Loucy (cell line): ENCODE results near the gene TBC1D26.
"Not testable (repeated sequence)": the region's sequence is repeated elsewhere in the genome, so short reads cannot be mapped to it uniquely, and the experiment has no call there.

Source experiments
- H2AFZ ChIP-seq: fragments of 200-600 bp; sonication (generic); 2 replicates; pipeline ENCODE4 v1.6.0; 2016; ENCODE audit warnings: antibody characterized with exemption, mild to moderate bottlenecking, low read length, moderate library complexity
- H3F3A ChIP-seq: fragments of 200-600 bp; 2 replicates; pipeline ENCODE4 v1.6.0; 2016; ENCODE audit warnings: antibody characterized with exemption, low read depth, mild to moderate bottlenecking
- H3K27me3 ChIP-seq: fragments of 200-600 bp; sonication (generic); 2 replicates; pipeline ENCODE4 v1.6.1; 2014; ENCODE audit warnings: low read length, mild to moderate bottlenecking; ENCODE audit not compliant: insufficient read depth, poor library complexity, severe bottlenecking
- H3K36me3 ChIP-seq: fragments of 200-600 bp; sonication (generic); 2 replicates; pipeline ENCODE4 v1.6.1; 2016; ENCODE audit warnings: low read length; ENCODE audit not compliant: insufficient read depth
- H3K4me1 ChIP-seq: fragments of 200-600 bp; sonication (generic); 2 replicates; pipeline ENCODE4 v1.5.1; 2014; ENCODE audit warnings: low read length, mild to moderate bottlenecking; ENCODE audit not compliant: insufficient read depth, poor library complexity, severe bottlenecking
- H3K4me2 ChIP-seq: fragments of 200-600 bp; sonication (generic); 2 replicates; pipeline ENCODE4 v1.6.0; 2014; ENCODE audit warnings: antibody characterized with exemption, low read length, low read depth, mild to moderate bottlenecking; ENCODE audit not compliant: poor library complexity, severe bottlenecking
- H3K4me3 ChIP-seq: fragments of 200-600 bp; sonication (generic); 2 replicates; pipeline ENCODE4 v1.5.1; 2014; ENCODE audit warnings: low read length, mild to moderate bottlenecking, mixed read lengths; ENCODE audit not compliant: poor library complexity, severe bottlenecking
- H3K79me2 ChIP-seq: fragments of 200-600 bp; sonication (generic); 2 replicates; pipeline ENCODE4 v1.6.1; 2014; ENCODE audit warnings: low read length; ENCODE audit not compliant: insufficient read depth
- H3K9ac ChIP-seq: fragments of 200-600 bp; sonication (generic); 2 replicates; pipeline ENCODE4 v1.6.0; 2014; ENCODE audit warnings: mild to moderate bottlenecking, low read depth, low read length, moderate library complexity; ENCODE audit not compliant: poor library complexity, severe bottlenecking
- H3K9me2 ChIP-seq: fragments of 200-600 bp; sonication (generic); replicated peaks from 2 replicates; pipeline ENCODE4 v1.6.1; 2016; ENCODE audit warnings: low read depth, low read length, mixed read lengths
- H3K9me3 ChIP-seq: fragments of 200-600 bp; sonication (generic); 2 replicates; pipeline ENCODE4 v1.6.1; 2014; ENCODE audit warnings: mild to moderate bottlenecking, antibody characterized with exemption, low read length, low read depth; ENCODE audit not compliant: insufficient read depth
- H4K20me1 ChIP-seq: fragments of 200-600 bp; sonication (generic); 2 replicates; pipeline ENCODE4 v1.6.0; 2014; ENCODE audit warnings: antibody characterized with exemption, low read length, mild to moderate bottlenecking; ENCODE audit not compliant: insufficient read depth, poor library complexity, severe bottlenecking
- CTCF ChIP-seq: fragments of 200-600 bp; sonication (generic); conservative IDR thresholded peaks from 2 replicates; pipeline ENCODE4 v1.5.1; 2014; ENCODE audit warnings: mild to moderate bottlenecking, antibody characterized with exemption, low read length

Gene TBC1D26

GRCh38 chr17:15731900-15732299 is at the start of gene TBC1D26:
Gene TBC1D26 (plus strand): TSS chr17:15732283. CDS start chr17:15735349, 3,066 bp downstream.
- not testable (repeated sequence) for H3F3A ChIP-seq, H3K4me2 ChIP-seq, H3K9me3 ChIP-seq, H3K36me3 ChIP-seq, H2AFZ ChIP-seq, H3K4me3 ChIP-seq, H3K27me3 ChIP-seq, H3K9ac ChIP-seq, H4K20me1 ChIP-seq, H3K9me2 ChIP-seq, H3K4me1 ChIP-seq, H3K79me2 ChIP-seq

- Histone ChIP-seq H3K4me2 (peak overlapping the region; percentile 79), H3K4me1 (peaks cover 11% of the 10 kb centered on the region), H3K4me3 (peak overlapping the region; percentile 81)
- H2AFZ ChIP-seq, H3K9me3 ChIP-seq, H4K20me1 ChIP-seq, H3K36me3 ChIP-seq, H3K9ac ChIP-seq, H3F3A ChIP-seq, H3K27me3 ChIP-seq, H3K9me2 ChIP-seq, H3K79me2 ChIP-seq: not testable (repeated sequence)
These were observed 48.9 kb upstream of the TBC1D26 start for GRCh38 chr17:15683135-15683534.

- not testable (repeated sequence) for H3K9me2 ChIP-seq, H3K9me3 ChIP-seq, H3K36me3 ChIP-seq, H3K27me3 ChIP-seq, H4K20me1 ChIP-seq, H3F3A ChIP-seq, H3K79me2 ChIP-seq
- TF ChIP-seq CTCF: peak; percentile 31; the same call in 1 of the 2 replicates
- Histone ChIP-seq H2AFZ (peak within 1 kb of the TSS; percentile 93), H3K9ac (peak within 1 kb of the TSS; percentile 77), H3K4me1 (peaks cover 11% of the 10 kb centered on the region), H3K4me2 (peak within 1 kb of the TSS; percentile 79), H3K4me3 (peak within 1 kb of the TSS; percentile 81)
These were observed 48.1 kb upstream of the TBC1D26 start, which contains the start of gene TRIM16 for GRCh38 chr17:15683824-15684478. Gene TRIM16 (minus strand): TSS chr17:15684311. CDS start chr17:15651609, 32,702 bp downstream.

- H3K4me2 ChIP-seq, H3K9ac ChIP-seq, H3K27me3 ChIP-seq, H3K36me3 ChIP-seq, H2AFZ ChIP-seq, H3K9me3 ChIP-seq, H3K79me2 ChIP-seq, H3F3A ChIP-seq, H3K9me2 ChIP-seq, H3K4me3 ChIP-seq, H4K20me1 ChIP-seq: not testable (repeated sequence)
- H3K4me1 ChIP-seq: peaks cover 11% of the 10 kb centered on the region
These were observed 44.6 kb upstream of the TBC1D26 start for GRCh38 chr17:15687494-15687893.

- H3K4me2 ChIP-seq: peak overlapping the region; percentile 51
- H3K79me2 ChIP-seq: not testable (repeated sequence)
These were observed 33.1 kb upstream of the TBC1D26 start for GRCh38 chr17:15698967-15699366.

GRCh38 chr17:15699413-15699924 is 32.6 kb upstream of the TBC1D26 start, which contains the start of gene ZNF286A:
Gene ZNF286A (plus strand): TSS chr17:15699752. CDS start chr17:15700330, 578 bp downstream.
- H2AFZ ChIP-seq: peak within 1 kb of the TSS; percentile 87

More at GRCh38 chr17:15698967-15699366, 33.1 kb upstream of the TBC1D26 start:
- not testable (repeated sequence) for H3K9me3 ChIP-seq, H3K4me1 ChIP-seq, H3F3A ChIP-seq, H4K20me1 ChIP-seq, H3K9me2 ChIP-seq, H3K27me3 ChIP-seq, H3K36me3 ChIP-seq
- H2AFZ ChIP-seq: peak overlapping the region; percentile 87
- peak overlapping the region; percentile 70 for H3K4me3 ChIP-seq
- peak overlapping the region; percentile 48 for H3K9ac ChIP-seq

More at GRCh38 chr17:15699413-15699924, 32.6 kb upstream of the TBC1D26 start, which contains the start of gene ZNF286A:
- H3K36me3 ChIP-seq, H3F3A ChIP-seq, H4K20me1 ChIP-seq, H3K9me2 ChIP-seq, H3K27me3 ChIP-seq, H3K79me2 ChIP-seq, H3K9me3 ChIP-seq, H3K4me1 ChIP-seq: not testable (repeated sequence)
- Histone ChIP-seq H3K4me2 (peak within 1 kb of the TSS; percentile 51), H3K9ac (peak within 1 kb of the TSS; percentile 48), H3K4me3 (peak within 1 kb of the TSS; percentile 70)
